Mesenchymal stem cell (in vitro differentiated cells and primary cell): Measurements from ENCODE around the gene AGR3.

Experiments
- DNase-seq: peaks from one replicate; pipeline ENCODE4 v3.0.0-alpha.2; 2013
- H2AFZ ChIP-seq: one replicate; pipeline ENCODE4 v1.6.1; 2013; ENCODE audit warnings: low read depth, mild to moderate bottlenecking, control low read depth, inconsistent platforms, low read length, moderate library complexity
- H2AK5ac ChIP-seq: 2 replicates; pipeline ENCODE4 v1.6.1; 2013; ENCODE audit warnings: low read length, moderate library complexity, mild to moderate bottlenecking, inconsistent platforms; ENCODE audit not compliant: severe bottlenecking
- H2BK120ac ChIP-seq: one replicate; pipeline ENCODE4 v1.6.1; 2013; ENCODE audit warnings: low read depth, mild to moderate bottlenecking, inconsistent platforms, low read length, moderate library complexity
- H2BK12ac ChIP-seq, 2 experiments: one replicate each; pipeline ENCODE4 v1.6.1; 2013; ENCODE audit warnings: inconsistent platforms in 2 of 2, low read length in 2 of 2, mild to moderate bottlenecking in 2 of 2, moderate library complexity in 2 of 2, control low read depth in 1 of 2
- H2BK15ac ChIP-seq: one replicate; pipeline ENCODE4 v1.6.1; 2013; ENCODE audit warnings: mild to moderate bottlenecking, low read depth, inconsistent platforms; ENCODE audit not compliant: poor library complexity, severe bottlenecking
- H2BK5ac ChIP-seq: 2 replicates; pipeline ENCODE4 v1.6.1; 2013; ENCODE audit warnings: low read depth, mild to moderate bottlenecking, low read length, control low read depth, inconsistent platforms; ENCODE audit not compliant: poor library complexity, severe bottlenecking
- H3K14ac ChIP-seq, 2 experiments: one replicate each; pipeline ENCODE4 v1.6.1; 2013; ENCODE audit warnings: inconsistent platforms in 2 of 2, low read length in 2 of 2, control low read depth in 1 of 2, mild to moderate bottlenecking in 1 of 2, moderate library complexity in 1 of 2
- H3K18ac ChIP-seq, 2 experiments: one replicate each; pipeline ENCODE4 v1.6.1; 2013; ENCODE audit warnings: inconsistent platforms in 2 of 2, low read length in 2 of 2, control low read depth in 1 of 2, low read depth in 1 of 2, mild to moderate bottlenecking in 1 of 2
- H3K23ac ChIP-seq, 2 experiments: one replicate each; pipeline ENCODE4 v1.6.1; 2013; ENCODE audit warnings: inconsistent platforms in 2 of 2, low read length in 2 of 2, mild to moderate bottlenecking in 2 of 2, moderate library complexity in 2 of 2, control low read depth in 1 of 2
- H3K27ac ChIP-seq: 2 replicates; pipeline ENCODE4 v1.5.1; 2013; ENCODE audit warnings: mild to moderate bottlenecking, moderate library complexity, low read length, control low read depth, inconsistent platforms; ENCODE audit not compliant: poor library complexity, severe bottlenecking
- H3K27me3 ChIP-seq, 2 experiments: 2 replicates each; pipeline versions ENCODE4 v1.6.1 to v1.7.0; 2013; ENCODE audit warnings: low read length in 2 of 2, mild to moderate bottlenecking in 2 of 2, moderate library complexity in 2 of 2, control low read depth in 1 of 2, inconsistent platforms in 1 of 2; ENCODE audit not compliant: control insufficient read depth in 1 of 2, insufficient read depth in 1 of 2
- H3K36me3 ChIP-seq, 2 experiments: 2 replicates each; pipeline versions ENCODE4 v1.6.1 to v1.7.0; 2013; ENCODE audit warnings: low read length in 2 of 2, control low read depth in 1 of 2, inconsistent platforms in 1 of 2, low read depth in 1 of 2, mild to moderate bottlenecking in 1 of 2; ENCODE audit not compliant: insufficient read depth in 2 of 2, control insufficient read depth in 1 of 2
- H3K4ac ChIP-seq, 2 experiments: one replicate each; pipeline ENCODE4 v1.6.1; 2013; ENCODE audit warnings: inconsistent platforms in 2 of 2, low read length in 2 of 2, mild to moderate bottlenecking in 2 of 2, moderate library complexity in 2 of 2, control low read depth in 1 of 2, low read depth in 1 of 2
- H3K4me1 ChIP-seq: 2 replicates; pipeline ENCODE4 v1.6.1; 2013; ENCODE audit warnings: low read depth, low read length, control low read depth; ENCODE audit not compliant: control insufficient read depth, insufficient read depth
- H3K4me2 ChIP-seq: 2 replicates; pipeline ENCODE4 v1.6.1; 2013; ENCODE audit warnings: low read length, mild to moderate bottlenecking, inconsistent platforms; ENCODE audit not compliant: poor library complexity, severe bottlenecking
- H3K4me3 ChIP-seq, 2 experiments: 2 replicates each; pipeline versions ENCODE4 v1.5.1 to v1.7.0; 2013; ENCODE audit warnings: low read length in 2 of 2, mild to moderate bottlenecking in 2 of 2, control low read depth in 1 of 2, low read depth in 1 of 2; ENCODE audit not compliant: insufficient read depth in 1 of 2
- H3K79me1 ChIP-seq: replicated peaks from 2 replicates; pipeline ENCODE4 v1.6.1; 2013; ENCODE audit warnings: mild to moderate bottlenecking, control low read depth, low read length, inconsistent platforms; ENCODE audit not compliant: poor library complexity, severe bottlenecking
- H3K9ac ChIP-seq: 2 replicates; pipeline ENCODE4 v1.7.0; 2013; ENCODE audit warnings: mild to moderate bottlenecking, low read length, moderate library complexity
- H3K9me3 ChIP-seq: 2 replicates; pipeline ENCODE4 v1.7.0; 2013; ENCODE audit warnings: mild to moderate bottlenecking, low read length; ENCODE audit not compliant: control insufficient read depth
- H4K8ac ChIP-seq: one replicate; pipeline ENCODE4 v1.6.1; 2013; ENCODE audit warnings: inconsistent platforms, mild to moderate bottlenecking, low read length, moderate library complexity
- H4K91ac ChIP-seq: one replicate; pipeline ENCODE4 v1.6.1; 2013; ENCODE audit warnings: mild to moderate bottlenecking, low read length, inconsistent platforms
- WGBS: methylation state at CpG from one replicate; pipeline ENCODE4 v1.1.7; 2013; ENCODE audit warnings: mixed read lengths; 5-methylcytosine and 5-hydroxymethylcytosine counted together

AGR3 gene

GRCh38 chr7:16889305-16889704, 7.5 kb upstream of the AGR3 start:
- no peak overlapping the region for H2BK15ac ChIP-seq
- no peak overlapping the region for H4K8ac ChIP-seq
- H3K9me3 ChIP-seq: no peaks in the 10 kb centered on the region
- no peak overlapping the region for H2BK12ac ChIP-seq
- H4K91ac ChIP-seq: no peak overlapping the region
- H3K27ac ChIP-seq: no peak overlapping the region
- H2BK120ac ChIP-seq: no peak overlapping the region
- no peak for DNase-seq
- H3K9ac ChIP-seq: no peak overlapping the region
- no peaks in the 10 kb centered on the region for H3K79me1 ChIP-seq
- H2AFZ ChIP-seq: no peak overlapping the region
- H2AK5ac ChIP-seq: no peak overlapping the region
- WGBS: 92% methylated on average over 4 of the region's 5 CpGs
- no peaks in the 10 kb centered on the region for H3K27me3 ChIP-seq
- no peak overlapping the region for H3K14ac ChIP-seq
- H3K36me3 ChIP-seq: no peaks in the 10 kb centered on the region
- H3K4ac ChIP-seq: no peak overlapping the region
- no peak overlapping the region for H3K18ac ChIP-seq
- H3K4me3 ChIP-seq: no peak overlapping the region
- no peaks in the 10 kb centered on the region for H3K4me1 ChIP-seq
- no peak overlapping the region for H2BK5ac ChIP-seq
- H3K4me2 ChIP-seq: no peak overlapping the region
- H3K23ac ChIP-seq: no peak overlapping the region

GRCh38 chr7:16883918-16884317, 2.1 kb upstream of the AGR3 start:
- no peak for DNase-seq
- Histone ChIP-seq H2BK15ac (no peak overlapping the region), H3K14ac (no peak overlapping the region), H3K23ac (no peak overlapping the region), H2AFZ (no peak overlapping the region), H3K27me3 (no peaks in the 10 kb centered on the region), H2BK12ac (no peak overlapping the region), H3K79me1 (no peaks in the 10 kb centered on the region), H3K36me3 (no peaks in the 10 kb centered on the region), H3K4ac (no peak overlapping the region), H3K18ac (no peak overlapping the region), H3K9me3 (no peaks in the 10 kb centered on the region), H3K27ac (no peak overlapping the region), H2BK5ac (no peak overlapping the region), H3K4me2 (no peak overlapping the region), H3K9ac (no peak overlapping the region), H4K91ac (no peak overlapping the region), H3K4me3 (no peak overlapping the region), H2BK120ac (no peak overlapping the region), H4K8ac (no peak overlapping the region), H3K4me1 (no peaks in the 10 kb centered on the region), H2AK5ac (no peak overlapping the region)
- WGBS: 100% methylated on average over 1 of the region's 2 CpGs

GRCh38 chr7:16880554-16880953, 1.2 kb downstream of the AGR3 start:
- Histone ChIP-seq H3K4ac (no peak overlapping the region), H3K14ac (no peak overlapping the region), H3K79me1 (no peaks in the 10 kb centered on the region), H3K9ac (no peak overlapping the region), H2BK120ac (no peak overlapping the region), H3K9me3 (no peaks in the 10 kb centered on the region), H3K4me3 (no peak overlapping the region), H2AFZ (no peak overlapping the region), H3K23ac (no peak overlapping the region), H2BK12ac (no peak overlapping the region), H3K27me3 (no peaks in the 10 kb centered on the region), H3K27ac (no peak overlapping the region), H2BK15ac (no peak overlapping the region), H2AK5ac (no peak overlapping the region), H3K4me2 (no peak overlapping the region), H3K4me1 (no peaks in the 10 kb centered on the region), H4K8ac (no peak overlapping the region), H4K91ac (no peak overlapping the region), H3K18ac (no peak overlapping the region), H3K36me3 (no peaks in the 10 kb centered on the region), H2BK5ac (no peak overlapping the region)
- DNase-seq: no peak
- 89% methylated on average over 1 of the region's 1 CpG for WGBS

GRCh38 chr7:16879181-16879580, 2.6 kb downstream of the AGR3 start:
- no peak overlapping the region for H2BK5ac ChIP-seq
- no peak overlapping the region for H3K4ac ChIP-seq
- no peak overlapping the region for H3K18ac ChIP-seq
- no peak overlapping the region for H4K8ac ChIP-seq
- no peak overlapping the region for H3K4me2 ChIP-seq
- WGBS: no CpG with 5 or more reads among the region's 1 CpG
- H3K4me1 ChIP-seq: no peaks in the 10 kb centered on the region
- H3K9me3 ChIP-seq: no peaks in the 10 kb centered on the region
- no peak overlapping the region for H2AFZ ChIP-seq
- no peak overlapping the region for H4K91ac ChIP-seq
- H3K79me1 ChIP-seq: no peaks in the 10 kb centered on the region
- no peak overlapping the region for H3K9ac ChIP-seq
- no peak overlapping the region for H2BK15ac ChIP-seq
- no peaks in the 10 kb centered on the region for H3K27me3 ChIP-seq
- H3K14ac ChIP-seq: no peak overlapping the region
- no peak overlapping the region for H3K23ac ChIP-seq
- no peak overlapping the region for H2BK12ac ChIP-seq
- no peak overlapping the region for H3K27ac ChIP-seq
- no peaks in the 10 kb centered on the region for H3K36me3 ChIP-seq
- no peak overlapping the region for H2AK5ac ChIP-seq
- no peak for DNase-seq
- H3K4me3 ChIP-seq: no peak overlapping the region
- H2BK120ac ChIP-seq: no peak overlapping the region
